Measurements from ENCODE around the gene UMODL1. TPM values are rescaled to one million over a fixed set of nuclear protein-coding genes. Genes with fewer than 3 reads are reported as not detected.

UMODL1 gene
- total and polyA plus RNA-seq, 2 donors (not counting 3 experiments of a cell fraction or from before 2014, with no cell fraction given) = not detected

GRCh38 chr21:42048870-42049577, 22.1 kb upstream of the UMODL1 start:
- Histone ChIP-seq H3K4me3 (replicated peaks in 1 of 3; ENCODE audit: insufficient read depth in 1 of 3, low read depth in 1 of 3, low read length in 3 of 3) (no peak overlapping the region), H3K9me3 (replicated peaks; ENCODE audit: control insufficient read depth, insufficient read depth, low read length) (no peaks in the 10 kb centered on the region), H4K20me1 (replicated peaks; ENCODE audit: control insufficient read depth, extremely low read depth, insufficient read depth, low read length) (no peaks in the 10 kb centered on the region), H3K27me3 (ENCODE audit: control insufficient read depth in 2 of 2, insufficient read depth in 2 of 2, low read length in 2 of 2) (no peaks in the 10 kb centered on the region), H3K36me3 (ENCODE audit: control insufficient read depth in 2 of 2, extremely low read depth in 1 of 2, insufficient read depth in 2 of 2, low read length in 2 of 2) (no peaks in the 10 kb centered on the region), H3K27ac (ENCODE audit: insufficient read depth, low read depth, low read length) (no peak overlapping the region), H3K9ac (replicated peaks; ENCODE audit: extremely low read depth, insufficient read depth, low read length) (no peak overlapping the region), H3K79me2 (ENCODE audit: control insufficient read depth, insufficient read depth, low read length) (no peaks in the 10 kb centered on the region), H3K9me1 (replicated peaks; ENCODE audit: control insufficient read depth, extremely low read depth, insufficient read depth, low read length) (no peaks in the 10 kb centered on the region), H3K4me1 (ENCODE audit: control insufficient read depth, extremely low read depth, insufficient read depth, low read length) (peaks cover 19% of the 10 kb centered on the region), H3K4me2 (ENCODE audit: insufficient read depth, low read length) (no peak overlapping the region), H2AFZ (ENCODE audit: low read depth, low read length) (no peak overlapping the region)
- no TSS peak for BruUV-seq (replicated peaks)
- TF ChIP-seq EZH2 (IDR thresholded peaks at IDR 0.05; ENCODE audit: borderline replicate concordance, low read depth, low read length, severe bottlenecking) = no peak
- no peak for TF ChIP-seq POLR2AphosphoS5 (IDR thresholded peaks at IDR 0.05; ENCODE audit: insufficient read depth, low read depth, low read length)
- TF ChIP-seq JUN (IDR thresholded peaks at IDR 0.05; ENCODE audit: borderline replicate concordance, insufficient read depth, insufficient read length, low read depth) = no peak
- TF ChIP-seq GATA2 (IDR thresholded peaks at IDR 0.05; ENCODE audit: insufficient read depth, insufficient read length, low read depth, low read length) = no peak
- TF ChIP-seq CTCF (IDR thresholded peaks at IDR 0.05; ENCODE audit: extremely low read depth in 1 of 2, insufficient read depth in 1 of 2, low read depth in 1 of 2, low read length in 2 of 2) = no peak
- no peak for TF ChIP-seq FOS (IDR thresholded peaks at IDR 0.05; ENCODE audit: borderline replicate concordance, insufficient read depth, low read length)
- no peak for TF ChIP-seq MYC (IDR thresholded peaks at IDR 0.05; ENCODE audit: low read depth, low read length)
- TF ChIP-seq MAX (IDR thresholded peaks at IDR 0.05; ENCODE audit: insufficient read depth, insufficient read length) = no peak
- TF ChIP-seq POLR2A (IDR thresholded peaks at IDR 0.05; ENCODE audit: low read depth, low read length) = no peak
- POLR2A ChIA-PET = no interaction called here
- intact Hi-C loops (cut with micrococcal nuclease) = no loop called here
- dilution Hi-C loops (cut with MboI; ENCODE audit: extremely low pct_ligation_motif_present, low sequenced_read_pairs) = no loop called here
- DNase-seq (ENCODE audit: low read depth, low spot score) (no peak), FAIRE-seq (no peak)
- CTCF ChIA-PET = interaction anchor here (1.1 to 1.5 kb wide), 3 partner anchors 55 to 68 kb away, joined by 3 to 9 read pairs (median 3); no protein-coding TSS in a partner anchor

Measured in endothelial cell of umbilical vein (primary cell).